Mucosa of stomach (tissue), 1 donor: ENCODE data around the gene AEN.

Experiments
- H3K27me3 ChIP-seq: one replicate; pipeline ENCODE4 v1.7.0; 2013; ENCODE audit warnings: mild to moderate bottlenecking, low read length; ENCODE audit not compliant: control insufficient read depth, insufficient read depth
- H3K36me3 ChIP-seq: one replicate; pipeline ENCODE4 v1.7.0; 2013; ENCODE audit warnings: low read length; ENCODE audit not compliant: control insufficient read depth, insufficient read depth
- H3K4me1 ChIP-seq: one replicate; pipeline ENCODE4 v1.7.0; 2013; ENCODE audit warnings: mild to moderate bottlenecking, low read length; ENCODE audit not compliant: control insufficient read depth, insufficient read depth
- H3K4me3 ChIP-seq: one replicate; pipeline ENCODE4 v1.7.0; 2013; ENCODE audit warnings: low read length
- H3K9ac ChIP-seq: one replicate; pipeline ENCODE4 v1.7.0; 2013; ENCODE audit warnings: mild to moderate bottlenecking, low read length, moderate library complexity
- H3K9me3 ChIP-seq: one replicate; pipeline ENCODE4 v1.7.0; 2013; ENCODE audit warnings: mild to moderate bottlenecking, low read length, moderate library complexity; ENCODE audit not compliant: control insufficient read depth
- donor health status: Pancreatic carcinoma.

The AEN gene

DNA sequence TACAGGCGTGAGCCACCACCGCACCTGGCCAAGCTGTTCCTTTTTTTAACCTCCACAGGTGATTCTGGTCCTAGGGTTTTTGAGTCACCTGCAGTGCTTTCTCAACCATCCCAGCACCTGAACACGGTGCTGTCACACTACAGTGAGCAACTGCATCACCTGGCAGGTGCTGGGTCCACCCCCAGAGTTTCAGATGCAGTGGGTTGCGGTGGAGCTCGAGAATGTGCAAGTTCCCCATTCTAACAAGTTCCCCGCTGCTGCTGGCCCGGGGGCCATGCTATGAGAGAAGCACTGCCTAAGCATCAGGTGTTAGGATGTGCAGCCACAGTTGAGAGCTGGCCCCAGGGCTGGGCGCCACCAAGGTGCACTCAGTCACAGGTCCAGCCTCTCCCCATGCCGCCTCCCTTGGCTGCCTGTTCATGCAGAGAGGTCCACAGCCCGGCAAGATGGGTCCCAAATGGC, 35.7 kb downstream of the AEN start:
- Histone ChIP-seq H3K27me3 (peaks cover 6% of the 10 kb centered on the region), H3K9me3 (no peaks in the 10 kb centered on the region), H3K36me3 (no peaks in the 10 kb centered on the region), H3K4me1 (peaks cover 17% of the 10 kb centered on the region), H3K9ac (no peak overlapping the region), H3K4me3 (no peak overlapping the region)

DNA sequence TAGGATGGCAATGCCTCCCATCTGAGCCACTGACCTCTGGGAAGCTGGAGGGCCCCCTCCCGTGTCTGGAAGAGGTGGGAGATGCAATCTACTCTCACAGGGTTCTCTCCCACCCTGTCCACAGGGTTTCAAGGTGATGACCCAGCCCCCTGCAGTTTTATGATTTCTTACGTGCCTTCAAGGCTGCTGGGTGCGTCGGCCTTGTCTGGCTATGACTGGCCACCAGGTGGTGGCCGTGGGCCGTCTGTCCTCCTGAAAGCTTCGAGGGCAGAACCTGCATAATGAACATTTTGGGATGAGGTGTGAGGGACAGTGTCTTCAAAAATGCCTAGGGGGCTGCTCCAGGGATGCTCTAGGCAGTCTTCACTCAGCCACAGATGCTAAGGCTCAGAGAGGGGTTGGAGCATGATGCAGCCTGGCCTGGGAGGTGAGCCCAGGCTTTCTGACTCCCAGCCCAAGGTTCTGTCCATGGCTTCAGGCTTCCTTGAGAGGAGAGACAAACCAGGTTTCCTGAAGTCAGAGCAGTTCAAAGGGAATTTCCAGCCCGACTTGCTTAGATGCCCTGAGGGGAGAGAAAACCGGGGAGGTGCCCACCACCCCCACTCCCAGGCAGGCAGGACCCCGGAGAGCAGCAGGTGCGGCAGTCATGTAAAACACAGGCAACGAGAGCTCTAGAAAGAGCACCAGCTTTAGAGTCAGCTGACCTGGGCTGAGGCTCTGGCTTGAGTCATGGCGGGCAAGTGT, 36.4 kb downstream of the AEN start:
- no peak overlapping the region for H3K9ac ChIP-seq
- H3K4me3 ChIP-seq = no peak overlapping the region
- no peaks in the 10 kb centered on the region for H3K36me3 ChIP-seq
- no peaks in the 10 kb centered on the region for H3K9me3 ChIP-seq
- H3K4me1 ChIP-seq = peaks cover 17% of the 10 kb centered on the region
- peaks cover 6% of the 10 kb centered on the region for H3K27me3 ChIP-seq

DNA sequence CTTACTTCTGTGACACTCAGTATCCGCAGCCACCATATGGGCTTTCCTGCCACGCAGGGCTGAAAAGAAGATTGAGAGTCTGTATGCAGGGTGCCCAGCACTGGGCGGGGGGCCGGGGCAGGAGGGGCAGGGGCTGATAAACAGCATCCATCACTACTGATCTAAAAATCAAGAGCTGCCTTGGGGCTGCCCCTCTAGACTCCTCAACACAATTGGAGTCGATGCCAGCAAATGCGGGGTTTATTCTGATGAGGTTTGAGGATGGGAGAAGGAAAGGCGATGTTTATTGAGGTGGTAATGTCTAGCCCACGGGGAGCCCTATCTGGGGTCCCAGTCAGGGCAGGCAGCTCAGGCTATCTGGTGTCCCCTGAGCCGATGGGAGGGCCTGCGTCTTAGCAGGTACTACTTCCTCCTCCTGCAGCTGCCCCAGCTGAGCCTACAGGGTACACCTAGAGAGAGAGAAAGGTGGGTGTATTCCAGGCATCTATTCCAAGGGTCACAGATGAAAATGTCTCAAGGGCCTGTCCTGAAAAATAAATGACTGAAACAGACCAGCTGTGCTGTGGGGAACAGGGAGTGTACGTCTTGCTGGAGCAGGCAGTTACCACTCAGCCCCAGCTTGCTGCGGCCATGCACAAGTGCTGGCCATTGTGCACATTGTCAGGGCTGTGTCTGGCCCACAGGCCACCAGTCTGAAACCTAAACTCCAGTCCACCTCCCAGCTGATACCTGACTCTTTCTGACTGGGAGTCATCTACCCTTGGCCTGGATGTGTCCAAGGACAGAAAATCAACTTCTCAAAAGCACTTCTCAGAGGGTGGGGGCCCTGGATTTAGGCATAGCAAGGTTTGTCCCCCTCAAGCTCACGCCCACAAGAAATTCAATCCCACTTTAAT, 37.2 kb downstream of the AEN start:
- Histone ChIP-seq H3K4me3 (no peak overlapping the region), H3K36me3 (no peaks in the 10 kb centered on the region), H3K9ac (peak overlapping the region; percentile 3), H3K27me3 (peaks cover 6% of the 10 kb centered on the region), H3K4me1 (peaks cover 17% of the 10 kb centered on the region), H3K9me3 (no peaks in the 10 kb centered on the region)

DNA sequence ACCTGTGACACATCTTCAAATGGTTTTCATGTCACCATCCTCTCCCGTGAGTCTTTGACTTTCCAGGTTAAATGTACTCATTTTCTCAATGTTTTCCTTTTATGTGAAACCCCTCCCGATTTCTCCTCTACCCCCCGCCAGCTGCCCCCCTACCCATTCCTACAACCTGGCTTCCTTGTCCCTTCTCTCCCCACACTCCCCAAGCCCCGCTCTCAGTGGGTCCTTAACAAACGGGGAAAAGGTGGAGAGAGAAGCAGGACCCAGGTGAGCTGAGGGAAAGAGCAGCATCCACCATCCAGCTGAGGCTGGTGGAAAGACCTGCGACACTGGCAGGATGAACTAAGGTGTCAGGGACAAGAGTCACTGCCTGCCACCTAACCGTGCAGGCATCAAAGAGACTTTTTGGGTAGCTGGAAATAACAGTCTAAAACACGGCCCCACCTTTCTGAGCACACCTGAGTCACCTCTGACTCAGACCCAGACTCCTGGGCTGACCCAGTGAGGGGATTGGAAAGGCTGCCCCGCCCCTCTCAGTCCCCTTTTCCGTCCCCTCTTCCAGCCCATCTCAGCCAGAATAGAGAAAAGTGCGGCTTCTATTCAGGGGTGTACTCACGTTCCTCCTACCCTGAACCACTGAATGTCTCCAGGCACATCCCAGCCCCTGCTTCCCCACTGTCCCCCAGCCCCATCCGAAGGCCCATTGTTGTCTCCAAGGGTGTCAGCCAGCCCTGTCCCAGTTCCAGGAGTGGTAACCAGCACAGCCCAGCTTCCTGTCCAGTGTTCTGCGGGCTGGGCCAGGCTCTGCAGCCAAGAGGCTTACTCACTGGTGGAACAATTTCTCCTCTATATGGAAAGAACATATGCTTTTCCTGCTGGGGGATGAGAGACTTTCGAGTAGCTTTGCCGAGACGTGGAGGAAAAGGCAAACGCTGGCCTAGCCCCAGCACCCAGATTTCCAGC, 38.1 kb downstream of the AEN start:
- Histone ChIP-seq H3K27me3 (peaks cover 6% of the 10 kb centered on the region), H3K9ac (peak overlapping the region; percentile 3), H3K9me3 (no peaks in the 10 kb centered on the region), H3K4me3 (no peak overlapping the region), H3K36me3 (no peaks in the 10 kb centered on the region), H3K4me1 (peaks cover 17% of the 10 kb centered on the region)

DNA sequence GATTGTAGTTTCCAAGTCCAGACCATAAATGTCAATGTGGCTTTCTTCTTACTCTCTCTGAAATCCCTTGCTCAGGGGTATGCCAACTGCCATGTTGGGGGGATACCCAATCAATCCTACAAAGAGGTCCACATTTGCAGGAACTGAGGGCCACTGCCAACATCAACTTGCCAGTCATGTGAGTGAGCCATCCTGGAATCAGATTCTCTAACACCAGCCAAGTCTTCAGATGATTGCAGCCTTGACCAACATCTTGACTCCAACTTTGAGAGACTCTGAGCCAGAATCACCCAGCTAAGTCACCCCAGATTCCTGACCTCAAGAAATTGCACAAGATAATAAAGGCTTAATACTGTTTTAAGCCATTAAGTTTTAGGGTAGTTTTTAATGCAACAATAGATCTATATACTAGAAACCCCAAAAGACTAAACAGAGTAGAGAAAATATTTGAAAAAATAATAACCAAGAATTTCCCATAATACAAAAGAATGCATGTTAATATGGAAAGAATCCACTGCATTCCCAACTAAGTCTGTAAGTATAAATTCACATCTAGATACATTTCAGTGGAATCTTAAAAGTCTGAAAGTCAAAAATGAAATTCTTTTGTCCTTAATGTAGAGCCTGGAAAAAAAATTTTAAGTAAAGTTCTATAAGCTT, 40.0 kb downstream of the AEN start:
- Histone ChIP-seq H3K27me3 (peaks cover 6% of the 10 kb centered on the region), H3K9me3 (no peaks in the 10 kb centered on the region), H3K4me1 (peaks cover 17% of the 10 kb centered on the region), H3K36me3 (no peaks in the 10 kb centered on the region), H3K9ac (no peak overlapping the region), H3K4me3 (no peak overlapping the region)

DNA sequence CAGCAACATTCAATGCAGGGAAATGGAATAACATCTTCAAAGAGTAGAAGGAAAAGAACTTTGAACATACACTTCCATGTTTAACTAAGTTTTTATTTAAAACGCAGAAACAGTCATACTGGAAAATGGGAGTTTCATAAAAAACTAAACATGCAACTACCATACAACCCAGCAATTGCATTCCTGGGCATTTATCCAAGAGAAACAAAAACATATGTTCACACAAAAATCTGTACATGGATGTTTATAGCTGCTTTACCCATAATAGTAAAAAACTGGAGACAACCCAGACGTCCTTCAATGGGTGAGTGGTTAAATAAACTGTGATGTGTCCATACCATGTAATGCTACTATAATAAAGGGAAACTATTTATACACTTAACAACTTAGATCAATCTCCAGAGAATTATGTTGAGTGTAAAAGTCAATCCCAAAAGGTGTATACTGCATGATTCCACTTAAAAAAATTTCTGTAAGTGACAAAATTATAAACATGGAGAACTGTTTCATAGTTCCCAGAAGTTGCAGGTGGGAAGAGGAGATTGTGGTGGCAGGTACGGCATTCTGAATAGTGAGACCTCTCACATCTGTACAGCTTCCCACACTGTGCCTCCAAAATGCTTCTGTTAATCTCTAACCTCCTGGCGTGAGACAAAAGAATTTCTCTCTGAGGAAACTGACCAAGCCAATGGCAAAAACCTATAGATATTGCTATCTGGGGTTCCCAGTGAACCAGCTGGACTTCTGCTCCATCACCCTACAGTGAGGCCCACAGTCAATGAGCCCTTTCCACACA, 40.8 kb downstream of the AEN start:
- Histone ChIP-seq H3K36me3 (no peaks in the 10 kb centered on the region), H3K4me3 (no peak overlapping the region), H3K4me1 (peaks cover 17% of the 10 kb centered on the region), H3K27me3 (peaks cover 6% of the 10 kb centered on the region), H3K9me3 (no peaks in the 10 kb centered on the region), H3K9ac (no peak overlapping the region)

DNA sequence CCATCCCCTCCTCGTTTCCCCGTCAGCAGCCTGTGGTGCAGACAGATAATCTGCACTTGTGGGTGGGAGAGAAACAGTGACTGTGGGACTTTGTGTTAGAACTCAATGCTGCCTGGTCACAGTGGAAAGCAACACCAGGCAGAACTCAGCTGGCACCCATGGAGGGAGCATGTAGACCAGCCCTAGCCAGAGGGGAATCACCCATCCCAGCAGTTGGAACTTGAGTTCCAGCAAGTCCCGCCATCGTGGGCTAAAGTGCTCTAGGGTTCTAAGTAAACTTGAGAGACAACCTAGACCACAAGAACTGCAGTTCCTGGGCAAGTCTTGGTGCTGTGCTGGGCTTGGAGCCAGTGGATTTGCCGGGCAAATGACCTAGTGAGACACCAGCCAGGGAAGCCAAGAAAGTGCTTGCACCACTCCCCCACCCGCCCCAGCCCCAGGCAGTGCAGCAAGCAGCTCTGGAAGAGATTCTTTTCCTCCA, 42.0 kb downstream of the AEN start:
- no peaks in the 10 kb centered on the region for H3K36me3 ChIP-seq
- H3K9ac ChIP-seq = no peak overlapping the region
- H3K9me3 ChIP-seq = no peaks in the 10 kb centered on the region

DNA sequence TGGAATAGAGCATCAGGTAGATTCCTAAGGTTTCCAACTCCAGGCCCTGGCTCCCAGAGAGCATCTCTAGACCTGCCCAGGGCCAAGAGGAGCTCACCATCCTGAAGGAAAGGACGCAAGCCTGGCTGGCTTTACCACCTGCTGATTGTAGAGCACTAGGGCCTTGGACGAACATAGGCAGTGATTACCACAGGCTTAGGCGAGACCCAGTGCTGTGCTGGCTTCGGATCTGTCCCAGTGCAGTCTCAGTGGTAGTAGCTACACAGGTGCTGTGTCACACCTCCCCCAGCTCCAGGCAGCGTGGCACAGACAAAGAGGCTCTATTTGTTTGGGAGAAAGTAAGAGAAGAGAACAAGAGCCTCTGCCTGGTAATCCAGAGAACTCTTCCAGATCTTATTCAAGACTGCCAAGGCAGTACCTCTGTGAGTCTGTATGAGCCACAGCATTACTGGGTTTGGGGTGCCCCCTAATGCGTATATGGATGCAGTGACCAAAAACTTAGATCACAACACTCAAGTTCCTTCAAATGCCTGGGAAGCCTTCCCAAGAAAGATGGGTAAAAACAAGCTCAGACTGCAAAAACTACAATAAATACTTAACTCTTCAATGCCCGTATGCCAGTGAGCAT, 43.1 kb downstream of the AEN start:
- H3K27me3 ChIP-seq = no peaks in the 10 kb centered on the region
- peaks cover 6% of the 10 kb centered on the region for H3K4me1 ChIP-seq
- no peaks in the 10 kb centered on the region for H3K36me3 ChIP-seq
- H3K4me3 ChIP-seq = no peak overlapping the region
- H3K9ac ChIP-seq = no peak overlapping the region
- no peaks in the 10 kb centered on the region for H3K9me3 ChIP-seq

More for the DNA sequence above, 42.0 kb downstream of the AEN start:
- Histone ChIP-seq H3K27me3 (no peaks in the 10 kb centered on the region), H3K4me1 (peaks cover 17% of the 10 kb centered on the region), H3K4me3 (no peak overlapping the region)

DNA sequence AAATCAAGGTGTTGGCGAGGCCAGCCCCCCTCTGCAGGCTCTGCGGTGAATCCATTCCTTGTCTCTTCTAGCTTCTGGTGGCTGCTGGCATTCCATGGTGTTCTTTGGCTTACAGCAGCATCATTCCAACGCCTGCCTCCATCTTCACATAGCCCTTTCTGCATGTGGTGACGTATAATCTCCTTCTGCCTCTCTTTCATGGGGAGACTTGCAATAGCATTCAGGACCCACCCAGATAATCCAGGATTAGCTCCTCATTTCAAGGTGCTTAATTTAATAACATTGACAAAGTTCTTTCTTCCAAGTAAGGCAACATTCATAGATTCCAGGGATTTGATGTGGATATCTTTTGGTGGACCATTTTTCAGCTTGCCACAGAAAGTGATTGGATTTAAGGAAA, 53.5 kb downstream of the AEN start:
- Histone ChIP-seq H3K9ac (no peak overlapping the region), H3K9me3 (no peaks in the 10 kb centered on the region), H3K27me3 (no peaks in the 10 kb centered on the region), H3K4me3 (no peak overlapping the region), H3K36me3 (no peaks in the 10 kb centered on the region), H3K4me1 (no peaks in the 10 kb centered on the region)

DNA sequence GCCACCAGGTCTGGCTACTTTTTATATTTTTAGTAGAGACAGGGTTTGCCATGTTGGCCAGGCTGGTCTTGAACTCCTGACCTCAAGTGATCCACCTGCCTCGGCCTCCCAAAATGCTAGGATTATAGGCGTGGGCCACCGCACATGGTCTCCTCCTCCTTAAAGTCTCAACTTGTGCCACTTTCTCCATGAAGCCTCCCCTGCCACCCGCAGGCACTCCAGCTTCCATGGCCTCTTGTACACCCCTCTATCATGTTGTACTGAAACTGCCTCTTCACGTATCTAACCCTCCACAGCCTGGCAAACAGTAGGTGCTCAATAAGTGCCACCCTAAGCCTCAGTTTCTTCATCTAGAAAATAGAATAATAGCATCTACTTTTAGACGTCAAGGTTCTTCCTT, 57.6 kb downstream of the AEN start:
- no peak overlapping the region for H3K9ac ChIP-seq
- H3K36me3 ChIP-seq = no peaks in the 10 kb centered on the region
- H3K4me3 ChIP-seq = no peak overlapping the region
- no peaks in the 10 kb centered on the region for H3K9me3 ChIP-seq
- H3K4me1 ChIP-seq = no peaks in the 10 kb centered on the region
- no peaks in the 10 kb centered on the region for H3K27me3 ChIP-seq
